UCSD-AML1 (cell line): Measurements from ENCODE around the gene P2RX7.

Experiments
- DNase-seq: peaks from one replicate; lab custom pipeline; 2025; ENCODE audit not compliant: unreplicated experiment; lab: John Stamatoyannopoulos, UW

The P2RX7 gene

DNA sequence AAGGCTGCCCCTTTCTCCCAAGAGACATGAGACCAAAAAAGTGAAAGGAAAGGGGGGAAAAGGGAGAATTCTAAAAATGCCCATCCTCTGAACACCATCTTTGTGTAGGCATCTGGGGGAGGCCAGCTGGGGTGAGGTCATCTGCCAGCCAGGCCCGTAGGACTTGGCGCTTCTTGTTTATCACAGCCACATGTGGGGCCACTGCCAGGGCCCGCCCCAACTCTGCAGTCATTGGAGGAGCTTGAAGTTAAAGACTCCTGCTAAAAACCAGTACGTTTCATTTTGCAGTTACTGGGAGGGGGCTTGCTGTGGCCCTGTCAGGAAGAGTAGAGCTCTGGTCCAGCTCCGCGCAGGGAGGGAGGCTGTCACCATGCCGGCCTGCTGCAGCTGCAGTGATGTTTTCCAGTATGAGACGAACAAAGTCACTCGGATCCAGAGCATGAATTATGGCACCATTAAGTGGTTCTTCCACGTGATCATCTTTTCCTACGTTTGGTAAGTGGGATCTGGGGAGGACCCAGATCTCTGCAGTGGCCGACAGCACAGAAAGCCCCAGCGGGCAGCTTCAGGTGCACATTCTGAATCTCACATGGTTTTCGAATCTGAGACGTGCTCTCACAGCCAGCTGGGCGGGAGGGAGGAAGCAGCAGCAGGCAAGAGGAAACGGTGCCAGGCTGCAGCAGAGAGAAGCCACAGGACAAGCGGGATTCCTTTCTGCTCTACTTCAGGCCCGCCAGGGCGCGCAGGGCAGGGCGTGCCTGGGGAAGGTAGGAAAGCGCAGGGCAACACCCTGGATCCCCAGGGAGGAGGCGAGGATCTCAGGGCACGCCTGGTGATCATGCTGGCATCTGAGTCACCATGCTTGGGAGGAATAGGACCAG, at the start of gene P2RX7:
P2RX7 (plus strand) TSS at position 276 of the 881 bp plus-strand sequence; CDS start at position 371, 95 bp downstream.
- peak; percentile 73 for DNase-seq

DNA sequence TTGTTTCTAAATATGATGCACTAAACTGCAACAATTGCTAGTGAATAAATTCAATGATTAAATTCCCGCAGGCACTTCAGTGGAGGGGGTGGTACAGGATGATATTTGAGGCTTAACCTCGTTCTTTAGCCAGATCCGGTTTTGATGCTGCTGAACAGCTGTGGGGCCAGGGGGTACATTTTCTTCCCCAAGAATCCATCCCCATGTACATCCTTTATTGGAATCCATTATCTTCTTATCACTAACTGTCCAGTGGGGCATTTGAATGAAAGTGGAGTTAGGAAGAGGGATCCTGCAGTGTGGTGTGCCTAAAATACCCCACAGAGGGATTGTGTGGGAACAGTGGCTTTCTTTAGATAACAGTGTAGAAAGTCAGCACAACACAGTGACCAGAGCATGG, 48.4 kb upstream of the P2RX7 start:
- DNase-seq, result no peak

DNA sequence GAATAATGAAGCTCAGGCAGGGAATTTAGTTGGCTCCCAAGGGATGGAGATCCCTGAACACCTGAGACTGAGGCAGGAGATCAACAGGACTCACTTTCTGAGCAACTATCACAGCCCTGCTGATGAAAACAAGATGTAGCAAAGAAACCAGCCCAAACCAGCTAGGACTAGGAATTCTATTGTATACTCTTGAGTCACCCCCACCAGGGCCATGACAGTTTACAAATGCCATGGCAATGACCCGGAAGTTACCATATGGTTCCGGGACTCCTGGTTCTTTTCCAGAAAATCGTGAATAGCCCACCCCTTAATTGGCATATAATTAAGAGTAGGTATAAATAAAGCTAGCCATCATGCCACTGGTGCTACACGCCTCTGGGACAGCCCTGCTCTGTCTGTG, 47.6 kb upstream of the P2RX7 start:
- DNase-seq, result no peak

DNA sequence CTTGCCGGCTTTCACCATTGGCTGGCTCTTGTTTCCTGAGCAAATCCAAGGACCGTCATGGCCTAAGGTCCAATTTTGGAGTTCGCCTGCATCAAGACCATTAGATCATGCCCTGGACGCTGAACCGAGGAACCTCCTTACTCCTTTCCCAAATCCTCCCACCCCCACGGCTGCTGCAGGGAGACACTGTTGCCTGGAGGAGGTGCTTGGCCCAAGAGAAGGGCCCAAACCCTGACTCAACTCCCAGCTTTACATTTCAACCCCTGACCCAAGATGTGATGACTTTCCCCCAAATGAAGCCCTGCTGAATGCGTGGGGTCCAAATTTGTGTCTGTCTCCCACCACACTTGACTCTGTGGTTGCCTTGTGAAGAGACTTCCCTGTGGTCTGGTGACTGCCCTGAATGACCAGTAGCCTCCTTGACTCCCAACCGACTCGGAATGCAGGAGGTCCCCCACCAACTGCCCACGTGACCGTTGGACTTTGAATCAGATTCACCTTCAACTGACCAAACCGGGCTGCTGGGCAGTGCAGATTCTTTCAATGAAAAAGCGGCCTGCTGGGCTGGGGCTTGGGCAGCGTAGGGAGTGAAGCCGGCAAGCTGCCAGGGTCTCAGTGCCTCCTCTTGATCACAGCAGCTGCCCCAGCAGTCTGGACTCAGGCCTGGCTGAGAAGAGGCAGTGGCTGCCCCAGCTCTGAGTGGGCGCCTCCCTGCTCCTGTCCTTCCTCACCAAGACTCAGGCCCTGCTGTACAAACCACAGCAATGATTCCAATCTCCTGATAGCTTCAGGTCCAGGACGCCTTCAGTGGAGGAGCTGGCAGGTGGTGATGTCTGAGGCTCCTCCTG, 46.9 kb upstream of the P2RX7 start:
- no peak for DNase-seq

DNA sequence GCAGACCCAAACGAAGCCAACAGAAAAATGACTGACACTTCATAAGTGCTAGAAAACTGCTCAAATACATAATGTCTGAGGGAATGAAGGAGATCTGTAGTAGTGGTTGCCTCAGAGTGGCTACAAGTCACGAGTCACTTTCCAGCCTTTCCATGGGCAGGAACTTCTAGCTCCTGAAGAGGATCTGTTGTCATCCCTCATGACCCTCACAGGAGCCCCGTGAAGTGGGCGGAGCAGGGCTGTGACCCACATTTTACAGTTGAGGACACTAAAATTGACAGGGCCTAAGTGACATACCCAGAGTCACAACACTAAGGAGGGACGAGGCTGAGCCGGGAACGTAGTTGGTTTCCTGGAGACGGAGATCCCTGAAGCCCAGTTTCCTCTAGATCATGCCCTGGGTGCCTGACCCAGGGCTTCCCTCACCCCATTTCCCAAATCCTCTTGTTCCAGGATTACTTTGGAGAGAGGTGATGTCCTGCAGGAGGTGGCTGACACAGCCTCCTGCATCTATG, 45.8 kb upstream of the P2RX7 start:
- no peak for DNase-seq

DNA sequence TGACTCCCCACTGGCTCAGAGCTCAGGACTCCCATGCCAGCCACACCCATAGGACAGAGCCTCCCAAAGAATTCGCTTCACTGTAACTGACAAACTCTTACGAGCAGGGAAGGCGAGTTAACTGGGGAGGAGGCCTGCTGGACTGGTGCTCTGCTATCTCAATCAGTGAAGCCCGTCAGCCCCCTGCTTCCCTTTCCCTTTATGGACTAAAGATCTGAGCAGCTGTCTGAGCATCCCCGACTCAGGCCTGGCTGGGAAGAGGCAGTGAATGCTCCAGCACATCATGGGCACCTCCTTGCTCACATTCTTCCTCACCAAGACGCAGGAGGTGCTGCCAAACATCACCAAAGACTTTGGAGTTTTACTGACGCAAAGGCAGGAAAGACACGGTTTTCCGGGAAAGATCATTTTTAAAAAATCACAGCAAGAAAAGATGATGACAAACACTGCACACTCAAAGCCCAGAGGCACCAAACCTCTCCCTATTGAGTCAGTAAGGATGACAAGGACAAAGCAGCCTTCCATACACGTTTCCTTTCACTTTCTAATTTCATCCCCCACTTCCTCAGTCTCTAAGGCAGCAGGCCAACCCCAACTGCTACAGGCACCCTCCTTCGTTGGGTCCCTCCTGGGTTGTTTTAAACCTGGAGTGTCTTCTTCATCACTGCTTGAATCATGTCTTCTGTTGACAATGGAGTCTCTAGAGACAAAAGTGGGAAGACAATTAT, 45.0 kb upstream of the P2RX7 start:
- no peak for DNase-seq

DNA sequence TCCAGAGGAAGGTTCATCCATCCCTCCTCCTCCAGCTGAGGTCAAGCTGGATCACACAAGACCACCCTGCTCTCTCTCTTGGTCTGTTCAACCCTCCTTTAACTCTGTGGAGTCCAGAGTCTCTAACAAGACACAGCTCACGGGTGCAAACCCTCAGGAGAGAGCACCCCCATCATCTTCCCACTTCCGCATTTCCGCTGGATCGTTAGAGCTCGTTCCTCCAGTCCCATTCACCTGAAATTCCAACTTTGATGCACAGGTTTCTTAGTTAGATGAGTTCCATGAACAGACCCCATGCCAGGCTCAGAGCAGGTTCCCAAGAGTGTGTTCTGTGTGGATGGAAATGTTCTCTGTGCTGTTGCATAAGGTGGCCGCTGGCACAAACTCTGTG, 44.5 kb upstream of the P2RX7 start:
- DNase-seq, result no peak

DNA sequence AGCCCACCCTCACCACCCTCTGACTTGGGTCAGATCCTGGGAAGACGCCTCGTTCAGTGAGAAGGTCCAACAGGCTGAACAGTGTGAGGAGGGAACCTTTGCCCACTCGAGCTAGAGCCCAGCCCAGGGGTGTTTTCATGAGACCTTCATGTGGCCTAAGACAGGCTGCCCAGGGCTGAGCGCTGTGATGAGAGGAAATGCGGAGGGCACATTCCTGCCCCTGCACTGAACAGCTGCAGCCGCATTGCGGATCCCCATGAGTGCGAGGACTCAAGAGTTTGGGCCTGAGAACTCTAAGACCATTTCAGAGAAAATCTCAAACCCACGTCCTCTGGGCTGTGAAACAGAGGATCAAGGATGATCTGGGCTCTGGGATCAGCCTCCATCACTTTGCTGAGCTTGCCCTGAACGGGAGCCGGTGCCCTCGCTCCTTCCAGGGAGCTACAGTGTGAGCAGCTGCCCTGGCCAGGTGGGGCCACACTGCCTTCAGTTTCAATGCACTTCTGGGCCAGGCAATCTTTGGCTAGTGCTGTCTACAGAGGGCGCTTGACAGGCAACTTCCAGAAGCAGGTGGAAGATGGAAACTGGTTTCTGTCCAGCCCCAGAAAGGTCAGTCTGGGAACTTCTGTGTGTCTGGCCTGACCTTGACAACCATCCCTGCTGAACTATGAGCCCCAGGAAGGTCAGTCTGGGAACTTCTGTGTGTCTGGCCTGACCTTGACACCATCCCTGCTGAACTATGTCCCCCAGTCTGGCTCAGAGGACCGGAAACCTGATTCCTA, 43.5 kb upstream of the P2RX7 start:
- no peak for DNase-seq

DNA sequence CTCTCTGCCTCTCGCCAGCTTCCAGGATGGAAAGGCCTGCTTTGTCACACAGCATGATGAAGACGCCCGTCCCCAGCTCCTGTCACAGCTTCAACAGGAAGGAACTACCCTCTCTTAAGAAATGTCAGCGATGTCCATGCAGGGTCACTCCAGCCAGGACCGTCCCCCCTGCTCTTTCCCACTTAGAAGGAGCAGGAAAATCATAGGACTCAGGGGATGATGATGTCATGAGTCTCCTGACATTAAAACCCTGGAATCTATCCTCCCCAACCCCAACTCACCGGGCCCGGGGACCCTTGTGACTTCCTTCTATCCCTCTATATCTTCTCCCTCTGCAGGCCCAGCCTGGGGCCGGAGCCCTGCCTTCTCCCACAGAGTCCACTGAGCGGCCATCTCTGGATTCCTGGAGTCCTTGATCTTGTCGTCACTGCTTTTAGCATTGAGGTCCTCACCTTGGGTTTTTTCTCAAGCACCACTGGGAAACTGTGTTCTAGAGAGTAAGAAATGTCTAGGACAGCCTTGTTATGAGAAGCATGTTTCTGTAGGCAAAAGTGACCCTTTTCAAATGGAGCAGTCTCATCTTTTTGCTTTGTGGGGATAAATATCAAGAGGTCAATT, 42.8 kb upstream of the P2RX7 start:
- DNase-seq, result no peak

DNA sequence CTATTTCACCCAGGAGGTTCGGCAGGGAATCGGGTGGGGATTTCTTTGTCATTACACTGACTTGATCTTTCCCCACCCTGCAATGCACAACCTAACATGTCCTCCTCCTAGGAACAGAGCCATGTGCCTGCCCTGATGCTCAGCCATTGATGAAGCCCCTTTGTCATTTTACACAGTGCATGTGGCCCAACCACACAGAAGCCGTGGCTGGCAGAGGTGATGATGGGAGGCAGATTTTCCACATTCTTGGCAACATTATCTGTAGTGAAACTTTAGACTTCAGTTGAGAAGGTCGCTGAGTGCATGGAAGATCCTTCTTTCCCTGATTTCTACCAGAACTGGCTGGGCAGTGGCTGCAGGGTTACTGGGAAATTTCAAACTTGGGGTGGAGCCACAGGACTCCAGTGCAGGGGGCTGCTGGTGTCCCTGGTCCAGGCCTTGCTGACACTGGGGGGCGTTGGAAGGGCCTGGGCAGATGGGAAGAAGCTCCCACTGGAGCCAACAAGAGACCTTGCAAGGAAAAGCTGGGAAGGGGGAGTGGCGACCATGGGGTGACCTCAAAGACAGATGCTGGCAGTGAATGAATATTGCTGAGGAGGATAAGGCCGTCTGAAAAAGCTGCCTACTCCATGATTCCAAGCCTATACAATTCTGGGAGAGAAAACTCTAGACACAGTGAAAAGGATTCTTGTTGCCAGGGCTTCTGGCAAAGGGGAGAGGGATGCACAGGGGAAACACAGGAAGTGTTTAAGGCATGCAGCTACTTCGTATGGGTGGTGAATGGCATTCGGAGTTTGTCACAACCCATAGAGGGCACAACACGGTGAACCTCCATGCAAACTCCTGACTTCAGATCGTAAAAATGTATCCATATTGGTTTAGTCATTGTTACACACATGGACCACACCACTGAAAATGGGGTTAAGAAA, 41.8 kb upstream of the P2RX7 start:
- no peak for DNase-seq

DNA sequence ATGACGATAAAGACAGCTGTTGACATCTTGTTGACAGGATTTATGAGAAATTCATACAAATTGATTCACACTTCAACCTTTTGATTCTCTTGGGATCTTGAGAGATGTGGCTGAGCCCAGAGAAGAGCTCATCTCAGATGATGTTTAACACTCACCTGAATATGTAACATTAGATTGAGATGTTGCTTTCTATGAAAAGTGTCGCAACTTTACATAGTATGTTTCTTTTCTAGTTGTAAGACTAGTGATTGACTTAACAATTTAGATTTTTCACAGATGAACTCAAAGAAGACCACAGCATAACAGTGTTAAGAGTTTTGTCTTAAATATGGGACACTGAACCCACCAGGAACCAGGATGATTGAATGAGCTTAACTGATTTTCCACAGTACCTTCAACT, 40.6 kb upstream of the P2RX7 start:
- no peak for DNase-seq

DNA sequence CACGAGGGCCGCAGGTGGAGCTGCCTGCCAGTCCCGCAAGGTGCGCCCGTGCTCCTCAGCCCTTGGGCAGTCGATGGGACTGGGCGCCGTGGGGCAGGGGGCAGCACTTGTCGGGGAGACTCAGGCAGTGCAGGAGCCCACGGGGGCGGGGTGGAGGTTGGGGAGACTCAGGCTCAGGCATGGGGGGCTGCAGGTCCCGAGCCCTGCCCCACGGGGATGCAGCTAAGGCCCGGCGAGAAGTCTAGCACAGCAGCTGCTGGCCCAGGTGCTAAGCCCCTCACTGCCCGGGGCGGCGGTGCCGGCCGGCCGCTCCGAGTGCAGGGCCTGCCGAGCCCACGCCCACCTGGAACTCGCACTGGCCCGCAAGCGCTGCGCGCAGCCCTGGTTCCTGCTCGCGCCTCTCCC, 39.2 kb upstream of the P2RX7 start:
- no peak for DNase-seq

DNA sequence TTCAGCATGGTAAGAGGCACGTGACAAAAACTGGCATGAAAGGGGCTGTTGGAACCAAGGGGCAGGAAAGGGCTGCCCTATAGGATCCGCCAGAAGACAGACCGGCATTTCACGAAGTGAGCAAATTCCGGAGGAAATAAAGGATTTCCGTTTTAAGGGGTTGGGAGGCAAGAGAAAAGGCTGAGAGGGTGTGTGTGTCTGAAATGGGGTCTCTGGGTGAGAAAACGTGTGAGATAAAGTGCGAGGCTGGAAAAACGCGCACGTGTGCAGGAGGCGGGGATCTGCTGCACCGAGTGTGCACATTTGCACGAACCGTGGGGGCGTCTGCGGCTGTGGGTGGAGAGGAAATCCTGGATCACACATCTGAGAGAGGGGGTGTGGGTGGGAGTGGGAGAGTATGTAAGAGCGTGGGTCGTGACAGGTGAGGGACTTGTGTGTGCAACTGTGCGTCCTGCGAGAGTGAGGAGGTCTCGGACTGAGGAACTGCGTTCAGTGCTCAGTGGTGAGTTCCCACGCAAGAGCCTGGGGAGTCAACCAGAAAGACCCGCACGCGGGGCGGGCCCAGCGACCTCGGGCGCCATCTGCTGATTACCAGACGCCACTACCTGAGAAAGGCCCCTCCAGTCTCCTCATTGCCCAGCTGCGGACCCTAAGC, 37.0 kb upstream of the P2RX7 start:
- DNase-seq, result peak; percentile 86

DNA sequence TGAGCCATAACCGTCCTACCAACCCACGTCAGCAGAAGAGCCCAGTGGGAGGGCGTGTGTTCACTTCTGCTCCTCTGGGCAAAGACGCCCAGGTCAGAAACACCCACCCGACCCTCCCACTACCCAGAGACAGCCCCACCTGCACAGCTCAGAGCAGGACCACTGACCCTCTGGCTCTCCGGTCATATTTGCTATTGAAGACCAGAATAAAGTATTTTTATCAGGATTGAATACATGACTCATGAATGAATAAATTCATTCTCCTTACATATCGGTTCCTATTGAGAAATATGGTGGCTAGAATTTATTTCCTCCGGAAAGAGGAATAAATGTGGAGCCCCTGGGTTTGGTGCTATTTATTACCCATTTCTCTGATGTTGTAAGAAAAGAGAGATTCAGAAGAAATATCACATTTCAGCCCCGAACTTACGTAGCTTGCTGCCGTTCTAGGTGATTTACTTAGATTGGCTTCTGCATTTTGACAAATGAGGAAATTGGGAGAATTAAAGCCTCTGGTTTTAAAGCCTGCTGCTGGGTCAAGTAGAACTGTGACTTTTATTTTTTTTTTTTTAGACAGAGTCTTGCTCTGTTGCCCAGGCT, 36.4 kb upstream of the P2RX7 start:
- DNase-seq, result no peak

DNA sequence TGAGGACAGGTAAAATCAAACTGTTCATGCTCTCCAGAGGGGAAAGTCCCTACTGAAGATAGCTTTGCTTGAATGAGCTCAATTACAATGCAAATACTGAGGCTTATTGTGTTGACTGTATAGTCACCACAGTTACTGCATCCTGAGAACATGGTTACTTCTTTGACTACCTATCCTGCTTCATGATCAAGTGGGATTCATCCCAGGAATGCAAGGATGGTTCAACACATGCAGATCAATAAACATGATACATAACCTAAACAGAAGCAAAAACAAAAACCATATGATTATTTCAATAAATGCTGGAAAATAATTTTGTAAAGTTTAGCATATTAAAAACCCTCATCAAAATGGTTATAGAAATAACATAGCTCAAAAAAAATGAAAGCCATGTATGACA, 32.9 kb upstream of the P2RX7 start:
- DNase-seq, result no peak

DNA sequence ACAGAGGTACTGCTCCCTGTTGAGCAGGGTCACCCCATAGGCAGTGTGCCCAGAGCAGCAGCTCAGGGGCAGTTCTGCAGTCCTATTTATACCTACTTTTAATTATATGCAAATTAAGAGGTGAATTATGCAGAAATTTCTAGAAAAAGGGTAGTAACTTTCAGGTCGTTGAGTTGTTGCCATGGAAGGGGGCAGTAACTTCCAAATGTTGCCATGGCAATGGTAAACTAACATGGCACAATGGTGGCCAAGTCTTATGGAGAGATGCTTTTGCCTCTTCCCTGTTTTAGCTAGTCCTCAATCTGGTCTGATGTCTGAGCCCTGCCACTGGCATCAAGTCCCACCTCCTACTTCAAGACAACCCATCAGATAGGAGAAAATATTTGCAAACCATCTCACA, 30.4 kb upstream of the P2RX7 start:
- no peak for DNase-seq

DNA sequence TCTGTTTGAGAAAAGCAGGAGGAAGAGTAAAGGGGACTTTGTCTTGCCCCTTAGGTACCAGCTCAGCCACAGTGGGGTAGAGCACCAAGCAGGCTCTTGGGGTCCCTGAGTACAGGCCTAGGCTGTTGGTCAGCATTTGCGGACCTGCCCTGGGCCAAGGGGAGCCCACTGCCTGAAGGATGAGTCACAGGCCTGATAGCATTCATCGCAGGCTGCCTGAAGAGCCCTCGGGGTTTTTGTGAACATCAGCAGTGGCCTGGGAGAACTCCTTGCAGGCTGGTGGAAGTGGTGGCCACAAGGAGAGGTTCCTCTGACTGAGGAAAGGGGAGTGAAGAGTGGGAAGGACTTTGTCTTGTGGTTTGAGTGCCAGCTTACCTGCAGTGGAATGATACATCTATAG, 25.0 kb upstream of the P2RX7 start:
- no peak for DNase-seq

DNA sequence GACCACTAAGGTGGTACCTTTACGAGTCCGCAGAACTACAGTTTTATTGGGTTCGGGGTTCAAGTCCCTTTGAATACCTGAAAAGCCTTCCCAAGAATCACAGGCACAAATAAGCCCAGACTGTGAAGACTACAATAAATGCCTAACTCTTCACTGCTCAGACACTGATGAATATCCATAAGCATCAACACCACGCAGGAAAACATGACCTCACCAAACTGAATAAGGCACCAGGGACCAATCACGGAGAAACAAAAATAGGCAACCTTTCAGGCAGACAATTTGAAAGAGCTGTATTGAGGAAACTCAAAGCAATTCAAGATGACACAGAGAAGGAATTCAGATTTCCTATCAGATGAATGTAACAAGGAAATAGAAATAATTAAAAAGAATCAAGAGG, 24.2 kb upstream of the P2RX7 start:
- DNase-seq, result no peak
